ENCODE results near the gene MORC2.

DNA sequence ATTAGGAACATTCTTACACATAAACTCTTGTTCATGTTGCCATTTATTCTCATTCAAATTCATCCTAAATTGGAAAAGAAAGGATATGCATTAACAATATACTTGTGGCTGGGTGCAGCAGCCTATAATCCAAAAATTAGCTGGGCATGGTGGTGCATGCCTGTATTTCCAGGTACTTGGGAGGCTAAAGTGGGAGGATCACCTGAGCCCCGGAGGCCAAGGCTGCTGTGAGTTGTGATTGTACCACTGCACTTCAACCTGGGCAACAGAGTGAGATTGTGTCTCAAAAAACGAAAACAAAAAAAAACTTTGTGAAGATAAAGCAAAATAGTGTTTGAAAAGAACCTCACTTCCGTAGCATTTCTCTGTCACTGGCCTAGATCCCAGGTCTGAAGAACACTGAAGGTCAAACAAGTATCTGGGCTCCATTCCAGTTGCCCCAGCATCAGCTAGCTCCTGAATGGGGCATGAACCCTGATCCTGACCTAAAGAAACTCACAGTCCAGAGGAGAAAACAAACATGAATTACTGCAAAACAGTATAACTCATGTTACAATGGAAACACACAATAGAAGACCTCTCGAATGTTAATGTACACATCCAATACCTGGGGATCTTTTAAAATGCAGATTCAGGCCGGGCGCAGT is 32.7 kb upstream of the MORC2 start:
- TF ChIP-seq ZNF274 (IDR thresholded peaks at IDR 0.05; ENCODE audit: low read depth, low read length): no peak
- TF ChIP-seq YY1 (IDR thresholded peaks at IDR 0.05; ENCODE audit: insufficient read depth, insufficient read length): no peak
- TF ChIP-seq SUZ12 (IDR thresholded peaks at IDR 0.05; ENCODE audit: extremely low read depth, insufficient read depth, insufficient read length): no peak

Measured in NT2/D1 (cell line).